ENCODE measurements around the gene GATAD2B.
A peak's percentile ranks its signal among the peaks of the same experiment; 100 is the strongest.
"Not testable (repeated sequence)": the region's sequence is repeated elsewhere in the genome, so short reads cannot be mapped to it uniquely, and the experiment has no call there.

GATAD2B gene

GRCh38 chr1:153877112-153877511 is 45.7 kb downstream of the GATAD2B start:
- Mint-ChIP-seq H3K27ac (no peak overlapping the region), H3K9me3 (no peaks in the 10 kb centered on the region), H3K4me3 (no peak overlapping the region), H3K27me3 (no peaks in the 10 kb centered on the region), H3K4me1 (peaks cover 13 to 47% of the 10 kb centered on the region in 2 donors), H3K36me3 (peaks cover 12 to 18% of the 10 kb centered on the region in 2 donors)
- ATAC-seq (replicated peaks) (no peak), DNase-seq (no peak)

DNA sequence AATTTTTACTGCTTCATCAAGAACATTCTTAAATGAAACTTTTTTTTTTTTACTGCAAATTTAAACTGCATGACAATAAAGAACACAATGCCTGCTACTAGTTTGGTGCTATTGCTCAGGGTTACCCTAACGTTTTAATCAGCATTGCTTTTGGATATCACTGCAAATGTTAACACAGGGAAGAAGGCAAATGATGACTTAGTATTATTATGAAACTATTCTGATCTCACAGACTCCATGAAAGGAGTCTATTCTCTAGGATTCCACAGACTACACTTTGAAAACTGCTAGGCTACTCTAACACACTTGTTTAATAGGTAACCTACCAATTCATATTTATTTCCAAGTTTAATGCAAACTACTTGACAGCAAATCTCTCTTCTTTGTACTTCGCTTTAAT is 49.8 kb downstream of the GATAD2B start:
- H3K27ac Mint-ChIP-seq, result no peak overlapping the region
- H3K4me3 Mint-ChIP-seq, result no peak overlapping the region
- H3K9me3 Mint-ChIP-seq, result no peaks in the 10 kb centered on the region
- ATAC-seq (replicated peaks) (no peak), DNase-seq (no peak)
- H3K36me3 Mint-ChIP-seq, result peaks cover 18 to 19% of the 10 kb centered on the region in 2 donors
- peaks cover 9 to 52% of the 10 kb centered on the region in 2 donors for H3K4me1 Mint-ChIP-seq
- no peaks in the 10 kb centered on the region for H3K27me3 Mint-ChIP-seq

GRCh38 chr1:153872331-153872730 is 50.4 kb downstream of the GATAD2B start:
- H3K36me3 Mint-ChIP-seq, result peaks cover 18 to 19% of the 10 kb centered on the region in 2 donors
- H3K4me1 Mint-ChIP-seq, result peaks cover 9 to 52% of the 10 kb centered on the region in 2 donors
- H3K27ac Mint-ChIP-seq, result no peak overlapping the region
- H3K4me3 Mint-ChIP-seq, result no peak overlapping the region
- no peaks in the 10 kb centered on the region for H3K27me3 Mint-ChIP-seq
- no peak for ATAC-seq (replicated peaks)
- DNase-seq, result no peak
- no peaks in the 10 kb centered on the region for H3K9me3 Mint-ChIP-seq

DNA sequence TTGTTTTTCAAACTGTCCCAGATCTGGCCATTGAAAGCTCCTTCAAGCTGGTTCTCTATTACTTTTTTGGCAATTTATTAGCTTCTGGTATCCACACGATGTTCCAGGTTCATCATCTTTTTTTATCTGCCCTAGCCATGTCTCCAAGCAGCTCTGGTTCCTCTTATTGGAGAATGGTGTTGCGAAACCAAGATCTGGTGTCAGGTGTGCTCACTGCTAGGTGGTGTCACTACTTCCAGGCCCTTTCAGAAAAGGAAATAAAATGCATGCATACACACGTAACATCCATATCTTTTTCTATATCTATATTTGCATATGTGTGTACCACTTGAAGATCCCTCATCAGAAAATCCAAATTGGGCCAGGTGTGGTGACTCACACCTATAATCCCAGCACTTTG is 53.3 kb downstream of the GATAD2B start:
- H3K4me3 Mint-ChIP-seq, result no peak overlapping the region
- no peaks in the 10 kb centered on the region for H3K27me3 Mint-ChIP-seq
- no peaks in the 10 kb centered on the region for H3K9me3 Mint-ChIP-seq
- ATAC-seq (replicated peaks) (no peak), DNase-seq (no peak)
- H3K36me3 Mint-ChIP-seq, result peaks cover 16 to 18% of the 10 kb centered on the region in 2 donors
- H3K4me1 Mint-ChIP-seq, result peaks cover 12 to 49% of the 10 kb centered on the region in 2 donors
- H3K27ac Mint-ChIP-seq, result no peak overlapping the region

DNA sequence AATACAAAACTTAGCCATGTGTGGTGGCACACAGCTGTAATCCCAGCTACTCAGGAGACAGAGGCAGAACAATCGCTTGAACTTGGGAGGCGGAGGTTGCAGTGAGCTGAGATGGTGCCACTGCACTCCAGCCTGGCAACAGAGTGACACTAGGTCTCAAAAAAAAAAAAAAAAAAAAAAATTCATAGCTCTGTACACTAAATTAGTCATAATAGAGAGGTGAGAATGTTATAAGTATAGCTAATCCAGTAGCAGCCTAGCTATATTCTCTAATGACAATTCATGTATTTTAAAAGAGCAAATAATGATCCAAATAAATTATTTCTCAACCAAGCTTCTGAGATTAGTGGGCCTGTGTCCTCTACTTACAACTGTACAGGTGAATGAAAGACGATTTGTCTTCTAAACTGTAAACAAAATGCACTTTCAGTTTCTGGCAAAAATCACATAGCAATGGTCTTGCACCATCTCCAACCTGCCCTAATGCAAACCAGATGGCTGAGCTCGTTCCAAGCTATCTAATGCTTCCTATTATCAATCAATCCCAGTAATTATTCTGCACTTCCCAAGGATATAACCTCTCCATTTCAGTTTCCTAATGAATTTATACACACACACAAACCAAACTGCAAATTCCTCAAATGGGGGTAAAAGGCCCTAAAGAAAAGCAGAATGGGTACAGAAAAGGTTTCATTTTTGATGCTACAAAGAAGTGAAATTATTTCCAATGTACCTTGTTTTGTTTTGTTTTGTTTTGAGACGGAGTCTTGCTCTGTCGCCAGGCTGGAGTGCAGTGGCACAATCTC is 56.5 kb downstream of the GATAD2B start:
- Mint-ChIP-seq H3K27me3 (no peaks in the 10 kb centered on the region), H3K4me1 (peaks cover 13 to 32% of the 10 kb centered on the region in 2 donors), H3K36me3 (peaks cover 11 to 22% of the 10 kb centered on the region in 2 donors), H3K4me3 (no peak overlapping the region), H3K27ac (no peak overlapping the region), H3K9me3 (no peaks in the 10 kb centered on the region)
- ATAC-seq (replicated peaks), result no peak
- DNase-seq, result no peak

DNA sequence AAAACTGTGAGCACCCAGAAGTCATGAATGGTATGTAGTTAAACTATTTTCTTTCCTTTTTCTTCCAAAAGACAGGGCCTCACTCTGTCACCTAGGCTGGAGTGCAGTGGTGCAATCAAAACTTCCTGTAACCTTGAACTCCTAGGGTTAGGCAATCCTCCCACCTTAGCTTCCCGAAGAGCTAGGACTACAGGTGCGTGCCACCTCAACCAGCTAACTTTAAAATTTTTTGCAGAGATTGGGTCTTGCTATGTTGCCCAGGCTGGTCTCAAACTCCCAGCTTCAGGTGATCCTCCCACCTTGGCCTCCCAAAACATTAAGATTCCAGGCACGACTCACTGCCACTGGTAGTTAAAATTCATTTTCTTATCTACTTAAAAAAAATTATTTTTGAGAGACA is 62.5 kb downstream of the GATAD2B start:
- Mint-ChIP-seq H3K27ac (no peak overlapping the region), H3K36me3 (peaks cover 14 to 27% of the 10 kb centered on the region in 2 donors), H3K4me3 (no peak overlapping the region), H3K9me3 (no peaks in the 10 kb centered on the region), H3K27me3 (no peaks in the 10 kb centered on the region), H3K4me1 (peaks cover 13 to 32% of the 10 kb centered on the region in 2 donors)
- DNase-seq (no peak), ATAC-seq (replicated peaks) (no peak)

DNA sequence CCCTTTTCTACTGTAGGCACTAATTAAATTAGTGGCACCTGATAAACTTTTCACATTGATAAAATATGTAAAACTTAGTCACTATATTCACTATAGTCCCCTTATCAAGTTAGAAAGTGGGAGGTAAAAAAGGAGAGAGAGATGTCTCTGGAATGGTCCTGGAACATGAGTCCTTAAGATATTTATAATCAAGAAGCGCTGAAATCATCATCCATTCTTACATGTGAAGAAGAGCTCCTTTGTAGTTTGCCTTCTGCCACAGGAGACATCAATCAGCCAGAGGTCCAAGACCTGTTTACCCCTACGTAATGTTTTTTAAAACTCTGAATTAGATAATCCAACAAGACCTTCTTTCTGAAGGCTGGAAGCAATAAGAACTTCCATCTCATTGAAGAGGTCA is 65.3 kb downstream of the GATAD2B start:
- Mint-ChIP-seq H3K4me3 (no peak overlapping the region), H3K36me3 (peaks cover 26 to 33% of the 10 kb centered on the region in 2 donors), H3K27me3 (no peaks in the 10 kb centered on the region), H3K27ac (no peak overlapping the region), H3K9me3 (no peaks in the 10 kb centered on the region), H3K4me1 (peaks cover 23 to 59% of the 10 kb centered on the region in 2 donors)
- ATAC-seq (replicated peaks) (no peak), DNase-seq (no peak)

DNA sequence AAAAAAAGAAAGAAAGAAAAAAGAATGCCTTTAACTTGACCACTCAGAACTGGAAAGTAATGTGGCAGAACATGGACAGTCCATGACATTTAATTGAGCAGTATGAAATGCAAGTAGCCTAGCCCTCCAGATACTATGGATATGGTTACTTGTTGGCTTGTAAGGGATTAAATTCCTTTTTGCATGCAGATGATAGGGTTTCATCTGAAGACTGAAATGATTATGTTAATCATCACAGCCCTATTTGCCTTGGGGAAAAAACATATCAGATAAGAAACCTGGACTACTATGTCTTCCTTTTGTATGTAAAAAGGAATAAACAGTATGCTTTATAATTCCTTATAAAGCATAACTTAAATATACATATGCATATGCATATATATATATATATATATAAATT is 66.0 kb downstream of the GATAD2B start:
- H3K4me3 Mint-ChIP-seq, result no peak overlapping the region
- H3K27me3 Mint-ChIP-seq, result no peaks in the 10 kb centered on the region
- ATAC-seq (replicated peaks) (no peak), DNase-seq (no peak)
- peaks cover 34 to 41% of the 10 kb centered on the region in 2 donors for H3K36me3 Mint-ChIP-seq
- H3K9me3 Mint-ChIP-seq, result no peaks in the 10 kb centered on the region
- peak overlapping the region; percentile 56 for H3K27ac Mint-ChIP-seq
- H3K4me1 Mint-ChIP-seq, result peaks cover 28 to 66% of the 10 kb centered on the region in 2 donors

- H3K9me3 Mint-ChIP-seq, result no peaks in the 10 kb centered on the region
- no peak for ATAC-seq (replicated peaks)
- peak overlapping the region; percentile 85 for H3K27ac Mint-ChIP-seq
- H3K27me3 Mint-ChIP-seq, result no peaks in the 10 kb centered on the region
- peaks cover 38 to 44% of the 10 kb centered on the region in 2 donors for H3K36me3 Mint-ChIP-seq
- H3K4me1 Mint-ChIP-seq, result peaks cover 37 to 85% of the 10 kb centered on the region in 2 donors
- DNase-seq, result no peak
- H3K4me3 Mint-ChIP-seq, result no peak overlapping the region
Observed at GRCh38 chr1:153852170-153852569, 70.6 kb downstream of the GATAD2B start.

- DNase-seq (peak; percentile 45), ATAC-seq (replicated peaks) (peak; percentile 97 to 98)
- Mint-ChIP-seq H3K4me1 (peaks cover 34 to 66% of the 10 kb centered on the region in 2 donors), H3K9me3 (no peaks in the 10 kb centered on the region), H3K36me3 (peaks cover 34 to 42% of the 10 kb centered on the region in 2 donors), H3K4me3 (peak overlapping the region; percentile 5 to 7), H3K27me3 (no peaks in the 10 kb centered on the region), H3K27ac (peak overlapping the region; percentile 31)
Observed at GRCh38 chr1:153849487-153850185, 73.1 kb downstream of the GATAD2B start.

GRCh38 chr1:153848805-153849204 is 74.0 kb downstream of the GATAD2B start:
- Mint-ChIP-seq H3K4me1 (peaks cover 34 to 60% of the 10 kb centered on the region in 2 donors), H3K27me3 (no peaks in the 10 kb centered on the region), H3K36me3 (peaks cover 35 to 43% of the 10 kb centered on the region in 2 donors), H3K4me3 (no peak overlapping the region), H3K27ac (peak overlapping the region; percentile 2), H3K9me3 (peaks cover 0 to 1% of the 10 kb centered on the region in 2 donors)
- no peak for DNase-seq
- no peak for ATAC-seq (replicated peaks)

DNA sequence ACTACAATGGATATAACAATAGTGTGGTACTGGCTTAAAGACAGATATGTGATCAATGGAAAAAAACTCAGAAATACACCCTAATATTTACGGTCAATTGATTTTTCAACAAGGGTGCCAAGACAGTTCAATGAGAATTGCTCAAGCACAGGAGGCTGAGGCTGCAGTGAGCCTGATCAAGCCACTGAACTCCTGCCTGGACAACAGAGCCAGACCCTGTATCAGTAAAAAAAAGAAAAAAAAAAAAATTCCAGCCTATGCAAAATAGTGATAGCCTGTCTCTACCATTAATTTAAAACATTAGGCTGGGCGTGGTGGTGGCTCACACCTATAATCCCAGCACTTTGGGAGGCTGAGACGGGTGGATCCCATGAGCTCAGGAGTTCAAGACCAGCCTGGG is 77.6 kb downstream of the GATAD2B start:
- H3K4me3 Mint-ChIP-seq, result no peak overlapping the region
- H3K27me3 Mint-ChIP-seq, result no peaks in the 10 kb centered on the region
- peaks cover 17 to 20% of the 10 kb centered on the region in 2 donors for H3K36me3 Mint-ChIP-seq
- DNase-seq (no peak), ATAC-seq (replicated peaks) (no peak)
- peaks cover 31 to 64% of the 10 kb centered on the region in 2 donors for H3K4me1 Mint-ChIP-seq
- no peak overlapping the region for H3K27ac Mint-ChIP-seq
- H3K9me3 Mint-ChIP-seq, result peaks cover 0 to 4% of the 10 kb centered on the region in 2 donors

GRCh38 chr1:153844349-153844748 is 78.4 kb downstream of the GATAD2B start:
- not testable (repeated sequence) for ATAC-seq (replicated peaks); H3K27ac Mint-ChIP-seq; H3K4me3 Mint-ChIP-seq; DNase-seq; H3K27me3 Mint-ChIP-seq; H3K9me3 Mint-ChIP-seq
- H3K36me3 Mint-ChIP-seq, result peaks cover 17 to 20% of the 10 kb centered on the region in 2 donors
- H3K4me1 Mint-ChIP-seq, result peaks cover 28 to 56% of the 10 kb centered on the region in 2 donors

GRCh38 chr1:153842006-153842471 is 80.7 kb downstream of the GATAD2B start:
- Mint-ChIP-seq H3K4me1 (peaks cover 28 to 51% of the 10 kb centered on the region in 2 donors), H3K27ac (peak overlapping the region; percentile 52), H3K27me3 (no peaks in the 10 kb centered on the region), H3K4me3 (peak overlapping the region; percentile 3 to 42), H3K9me3 (peaks cover 0 to 4% of the 10 kb centered on the region in 2 donors), H3K36me3 (peaks cover 12 to 28% of the 10 kb centered on the region in 2 donors)
- DNase-seq (no peak), ATAC-seq (replicated peaks) (peak; percentile 92 to 93)

All from stimulated activated naive B cell treated with anti-CD40 and anti-IgM and Interleukin-4, amounts not matched to agents 10 μg/mL and 1 μg/mL and 100 μg/mL, for 72 hours (primary cell).